ENCODE measurements around the gene DMAC2. TPM values are rescaled to one million over a fixed set of nuclear protein-coding genes. Genes with fewer than 3 reads are reported as not detected.

The DMAC2 gene
- total RNA-seq, 1 donor from 2014 or later: 28.0 TPM

GRCh38 chr19:41413947-41414346, 25.8 kb downstream of the DMAC2 start:
- no peaks in the 10 kb centered on the region for H3K27me3 Mint-ChIP-seq (ENCODE audit: low read depth)
- H3K27ac Mint-ChIP-seq (ENCODE audit: unreplicated experiment): no peak overlapping the region
- H3K4me3 Mint-ChIP-seq (ENCODE audit: unreplicated experiment): no peak overlapping the region
- H3K4me1 Mint-ChIP-seq (ENCODE audit: low read depth): peaks cover 6% of the 10 kb centered on the region
- no peak for DNase-seq (ENCODE audit: low spot score)
- no peak for TF ChIP-seq CTCF (IDR thresholded peaks at IDR 0.05)
- H3K36me3 Mint-ChIP-seq (ENCODE audit: low read depth): peaks cover 22% of the 10 kb centered on the region
- H3K9me3 Mint-ChIP-seq (ENCODE audit: low read depth): no peaks in the 10 kb centered on the region

GRCh38 chr19:41412953-41413352, 26.8 kb downstream of the DMAC2 start:
- Mint-ChIP-seq H3K36me3 (ENCODE audit: low read depth) (peaks cover 16% of the 10 kb centered on the region), H3K27ac (ENCODE audit: unreplicated experiment) (no peak overlapping the region), H3K4me3 (ENCODE audit: unreplicated experiment) (no peak overlapping the region), H3K4me1 (ENCODE audit: low read depth) (peaks cover 6% of the 10 kb centered on the region), H3K27me3 (ENCODE audit: low read depth) (no peaks in the 10 kb centered on the region), H3K9me3 (ENCODE audit: low read depth) (no peaks in the 10 kb centered on the region)
- no peak for TF ChIP-seq CTCF (IDR thresholded peaks at IDR 0.05)
- DNase-seq (ENCODE audit: low spot score): no peak

GRCh38 chr19:41411968-41412265, 27.8 kb downstream of the DMAC2 start:
- peaks cover 14% of the 10 kb centered on the region for H3K36me3 Mint-ChIP-seq (ENCODE audit: low read depth)
- no peak overlapping the region for H3K27ac Mint-ChIP-seq (ENCODE audit: unreplicated experiment)
- no peak for DNase-seq (ENCODE audit: low spot score)
- H3K9me3 Mint-ChIP-seq (ENCODE audit: low read depth): no peaks in the 10 kb centered on the region
- H3K27me3 Mint-ChIP-seq (ENCODE audit: low read depth): no peaks in the 10 kb centered on the region
- TF ChIP-seq CTCF (IDR thresholded peaks at IDR 0.05): no peak
- H3K4me3 Mint-ChIP-seq (ENCODE audit: unreplicated experiment): no peak overlapping the region
- H3K4me1 Mint-ChIP-seq (ENCODE audit: low read depth): peaks cover 10% of the 10 kb centered on the region

- Mint-ChIP-seq H3K9me3 (ENCODE audit: low read depth) (no peaks in the 10 kb centered on the region), H3K27me3 (ENCODE audit: low read depth) (no peaks in the 10 kb centered on the region), H3K27ac (ENCODE audit: unreplicated experiment) (no peak overlapping the region), H3K36me3 (ENCODE audit: low read depth) (peaks cover 13% of the 10 kb centered on the region), H3K4me3 (ENCODE audit: unreplicated experiment) (no peak overlapping the region), H3K4me1 (ENCODE audit: low read depth) (peaks cover 10% of the 10 kb centered on the region)
- no peak for DNase-seq (ENCODE audit: low spot score)
- no peak for TF ChIP-seq CTCF (IDR thresholded peaks at IDR 0.05)
Observed at GRCh38 chr19:41411100-41411967, 28.4 kb downstream of the DMAC2 start.

- DNase-seq (ENCODE audit: low spot score): no peak
- H3K4me1 Mint-ChIP-seq (ENCODE audit: low read depth): peaks cover 10% of the 10 kb centered on the region
- H3K36me3 Mint-ChIP-seq (ENCODE audit: low read depth): peaks cover 11% of the 10 kb centered on the region
- H3K27ac Mint-ChIP-seq (ENCODE audit: unreplicated experiment): no peak overlapping the region
- H3K27me3 Mint-ChIP-seq (ENCODE audit: low read depth): no peaks in the 10 kb centered on the region
- H3K4me3 Mint-ChIP-seq (ENCODE audit: unreplicated experiment): no peak overlapping the region
- no peaks in the 10 kb centered on the region for H3K9me3 Mint-ChIP-seq (ENCODE audit: low read depth)
- no peak for TF ChIP-seq CTCF (IDR thresholded peaks at IDR 0.05)
Observed at GRCh38 chr19:41410336-41411054, 29.2 kb downstream of the DMAC2 start.
